BE2C (cell line): ENCODE results near the gene AOC3. TPM values are rescaled to one million over a fixed set of nuclear protein-coding genes. Genes with fewer than 3 reads are reported as not detected.

Experiments used
- DNase-seq: peaks from one replicate; pipeline ENCODE4 v3.0.0-alpha.2; 2020
- H3K27me3 ChIP-seq: fragments of 250-450 bp; sonication (Bioruptor Pico); 2 replicates; pipeline ENCODE4 v1.5.1; 2020; ENCODE audit warnings: mild to moderate bottlenecking
- H3K36me3 ChIP-seq: fragments of 250-450 bp; sonication (Bioruptor Pico); 2 replicates; pipeline ENCODE4 v1.5.1; 2020; ENCODE audit warnings: mild to moderate bottlenecking
- H3K4me1 ChIP-seq: fragments of 250-450 bp; sonication (Bioruptor Pico); 2 replicates; pipeline ENCODE4 v1.5.1; 2020
- H3K4me3 ChIP-seq: 2 replicates; pipeline ENCODE4 v1.5.1; 2011; ENCODE audit warnings: low read depth, low read length
- H3K9me3 ChIP-seq: fragments of 250-450 bp; sonication (Bioruptor Pico); 2 replicates; pipeline ENCODE4 v1.5.1; 2020
- polyA plus RNA-seq: library from polyadenylated mRNA; unstranded; fragments of >200 nt; gene quantifications from one replicate; pipeline ENCODE4 v1.2.1, GENCODE V29; 2012; ENCODE audit warnings: low read depth, missing spikeins; ENCODE audit not compliant: insufficient read length, insufficient read depth
- TF ChIP-seq, protein P1 (sequence below): IDR thresholded peaks from 2 replicates; pipeline ENCODE4 v1.5.1; 2012; ENCODE audit warnings: mild to moderate bottlenecking, low read depth, low read length

Gene AOC3
- 2.3 TPM for polyA plus RNA-seq

GRCh38 chr17:42850954-42851353 lies at the start of gene AOC3:
Gene AOC3 (plus strand): TSS chr17:42851199. CDS start chr17:42851344, 145 bp downstream.
- DNase-seq = no peak
- Histone ChIP-seq H3K4me3 (no peak within 1 kb of the TSS), H3K9me3 (no peaks in the 10 kb centered on the region), H3K36me3 (no peaks in the 10 kb centered on the region), H3K4me1 (no peaks in the 10 kb centered on the region), H3K27me3 (no peaks in the 10 kb centered on the region)
- TF ChIP-seq, protein P1, sequence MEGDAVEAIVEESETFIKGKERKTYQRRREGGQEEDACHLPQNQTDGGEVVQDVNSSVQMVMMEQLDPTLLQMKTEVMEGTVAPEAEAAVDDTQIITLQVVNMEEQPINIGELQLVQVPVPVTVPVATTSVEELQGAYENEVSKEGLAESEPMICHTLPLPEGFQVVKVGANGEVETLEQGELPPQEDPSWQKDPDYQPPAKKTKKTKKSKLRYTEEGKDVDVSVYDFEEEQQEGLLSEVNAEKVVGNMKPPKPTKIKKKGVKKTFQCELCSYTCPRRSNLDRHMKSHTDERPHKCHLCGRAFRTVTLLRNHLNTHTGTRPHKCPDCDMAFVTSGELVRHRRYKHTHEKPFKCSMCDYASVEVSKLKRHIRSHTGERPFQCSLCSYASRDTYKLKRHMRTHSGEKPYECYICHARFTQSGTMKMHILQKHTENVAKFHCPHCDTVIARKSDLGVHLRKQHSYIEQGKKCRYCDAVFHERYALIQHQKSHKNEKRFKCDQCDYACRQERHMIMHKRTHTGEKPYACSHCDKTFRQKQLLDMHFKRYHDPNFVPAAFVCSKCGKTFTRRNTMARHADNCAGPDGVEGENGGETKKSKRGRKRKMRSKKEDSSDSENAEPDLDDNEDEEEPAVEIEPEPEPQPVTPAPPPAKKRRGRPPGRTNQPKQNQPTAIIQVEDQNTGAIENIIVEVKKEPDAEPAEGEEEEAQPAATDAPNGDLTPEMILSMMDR = no peak

GRCh38 chr17:42803074-42803883 lies 47.7 kb upstream of the AOC3 start:
- Histone ChIP-seq H3K27me3 (peaks cover 25% of the 10 kb centered on the region), H3K9me3 (peaks cover 6% of the 10 kb centered on the region), H3K4me1 (no peaks in the 10 kb centered on the region), H3K36me3 (no peaks in the 10 kb centered on the region), H3K4me3 (no peak overlapping the region)
- no peak for DNase-seq
- TF ChIP-seq, protein P1 = no peak

GRCh38 chr17:42804918-42805367 lies 46.1 kb upstream of the AOC3 start:
- Histone ChIP-seq H3K4me1 (no peaks in the 10 kb centered on the region), H3K36me3 (no peaks in the 10 kb centered on the region), H3K27me3 (peaks cover 25% of the 10 kb centered on the region), H3K9me3 (no peaks in the 10 kb centered on the region; the same call in 1 of the 2 replicates), H3K4me3 (no peak overlapping the region)
- no peak for DNase-seq
- TF ChIP-seq, protein P1 = no peak

GRCh38 chr17:42806249-42806648 lies 44.8 kb upstream of the AOC3 start:
- peaks cover 3% of the 10 kb centered on the region; the same call in 1 of the 2 replicates for H3K36me3 ChIP-seq
- no peak overlapping the region for H3K4me3 ChIP-seq
- H3K27me3 ChIP-seq = peaks cover 21% of the 10 kb centered on the region
- no peaks in the 10 kb centered on the region; the same call in 1 of the 2 replicates for H3K9me3 ChIP-seq
- TF ChIP-seq, protein P1 = no peak
- DNase-seq = no peak
- no peaks in the 10 kb centered on the region for H3K4me1 ChIP-seq

- DNase-seq = no peak
- TF ChIP-seq, protein P1 = no peak
- H3K9me3 ChIP-seq = no peaks in the 10 kb centered on the region
Measured at GRCh38 chr17:42809250-42809649, 41.7 kb upstream of the AOC3 start.

GRCh38 chr17:42814633-42815399 lies 36.2 kb upstream of the AOC3 start:
- H3K27me3 ChIP-seq = no peaks in the 10 kb centered on the region
- no peak overlapping the region for H3K4me3 ChIP-seq
- no peak for DNase-seq
- TF ChIP-seq, protein P1 = no peak
- no peaks in the 10 kb centered on the region for H3K9me3 ChIP-seq
- no peaks in the 10 kb centered on the region for H3K4me1 ChIP-seq
- peaks cover 43% of the 10 kb centered on the region for H3K36me3 ChIP-seq

More at GRCh38 chr17:42809250-42809649, 41.7 kb upstream of the AOC3 start:
- H3K4me3 ChIP-seq = no peak overlapping the region
- no peaks in the 10 kb centered on the region for H3K4me1 ChIP-seq
- peaks cover 10% of the 10 kb centered on the region for H3K36me3 ChIP-seq
- peaks cover 7% of the 10 kb centered on the region for H3K27me3 ChIP-seq
